Measurements from ENCODE around the gene DGCR8. TPM values are rescaled to one million over a fixed set of nuclear protein-coding genes. Genes with fewer than 3 reads are reported as not detected.

Gene DGCR8
- total RNA-seq, 1 donor from 2014 or later = 38.1 TPM

DNA sequence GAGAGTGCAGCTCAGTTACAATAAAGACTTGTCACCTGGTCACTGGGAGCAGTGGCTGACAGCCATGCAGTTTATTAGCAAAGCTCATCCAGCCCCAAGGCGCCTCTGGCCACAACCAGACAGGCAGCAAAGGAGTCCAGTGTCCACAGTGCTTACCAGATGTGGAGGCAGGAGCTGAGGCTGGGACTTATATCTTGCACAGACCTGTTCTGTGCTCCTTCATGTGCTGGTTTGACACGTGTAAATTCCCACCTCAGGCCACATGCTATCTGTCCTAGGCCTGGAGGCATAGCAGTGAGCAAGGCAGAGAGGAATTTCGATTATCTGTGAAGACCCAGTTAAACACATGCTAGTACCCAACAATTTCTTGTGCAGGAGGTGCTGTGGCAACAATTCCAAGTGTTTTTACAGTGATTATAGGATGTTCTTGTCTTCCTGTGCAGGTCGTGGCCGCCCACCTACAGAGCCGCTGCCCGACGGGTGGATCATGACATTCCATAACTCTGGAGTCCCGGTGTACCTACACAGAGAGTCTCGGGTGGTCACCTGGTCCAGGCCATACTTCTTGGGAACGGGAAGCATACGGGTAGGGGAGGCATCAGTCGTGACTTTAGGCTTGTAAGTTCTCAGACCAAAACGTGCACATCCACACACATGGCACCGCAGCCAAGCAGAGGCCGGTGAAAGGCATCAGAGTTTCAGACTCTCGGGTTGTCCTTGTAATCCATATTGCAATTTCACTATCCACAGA lies 9.4 kb downstream of the DGCR8 start:
- no peaks in the 10 kb centered on the region for H3K9me3 ChIP-seq (ENCODE audit: control insufficient read depth in 3 of 3, low read length in 3 of 3)
- H3K9ac ChIP-seq (ENCODE audit: low read depth in 1 of 3, low read length in 3 of 3) = no peak overlapping the region
- peaks cover 18 to 21% (median 19%) of the 10 kb centered on the region in 3 donors for H3K4me1 ChIP-seq (ENCODE audit: control insufficient read depth in 3 of 3, insufficient read depth in 3 of 3, low read length in 3 of 3)
- H3K4me3 ChIP-seq (ENCODE audit: low read length in 3 of 3) = no peak overlapping the region
- H3K36me3 ChIP-seq (ENCODE audit: control insufficient read depth in 3 of 3, insufficient read depth in 3 of 3, low read length in 3 of 3) = peaks cover 79 to 82% (median 80%) of the 10 kb centered on the region in 3 donors
- no peak overlapping the region for H3K27ac ChIP-seq (ENCODE audit: low read depth, low read length)
- H3K27me3 ChIP-seq (ENCODE audit: control insufficient read depth in 3 of 3, insufficient read depth in 3 of 3, low read length in 3 of 3) = no peaks in the 10 kb centered on the region

DNA sequence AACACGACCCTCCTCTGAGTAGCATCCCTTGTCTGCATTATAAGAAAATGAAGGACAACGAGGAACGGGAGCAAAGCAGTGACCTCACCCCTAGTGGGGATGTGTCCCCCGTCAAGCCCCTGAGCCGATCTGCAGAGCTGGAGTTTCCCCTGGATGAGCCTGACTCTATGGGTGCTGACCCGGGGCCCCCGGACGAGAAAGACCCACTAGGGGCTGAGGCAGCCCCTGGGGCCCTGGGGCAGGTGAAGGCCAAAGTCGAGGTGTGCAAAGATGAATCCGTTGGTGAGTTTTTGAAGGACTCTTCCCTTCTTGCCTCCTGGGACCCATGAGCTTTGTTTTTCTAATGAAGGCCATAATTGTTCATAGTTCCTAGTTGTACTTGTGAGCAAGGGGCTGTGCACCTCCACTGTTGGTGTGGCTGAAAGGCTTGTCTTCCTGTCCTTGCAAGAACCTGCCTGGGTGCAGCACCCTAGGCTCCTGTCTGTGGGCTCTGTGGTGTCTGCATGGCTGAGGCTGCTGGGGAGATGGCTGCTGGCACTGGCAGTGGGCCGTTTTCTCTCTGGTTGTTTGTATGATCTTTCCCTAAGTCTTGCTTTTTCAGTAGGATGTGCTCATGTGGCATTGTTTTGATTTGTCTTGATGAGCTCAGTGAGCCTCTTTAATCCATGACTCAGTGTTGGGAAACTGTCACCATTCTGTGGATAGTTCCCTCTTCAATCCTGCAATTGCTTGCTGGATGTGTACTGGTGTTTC lies 10.1 kb downstream of the DGCR8 start:
- Histone ChIP-seq H3K9ac (ENCODE audit: low read depth in 1 of 3, low read length in 3 of 3) (no peak overlapping the region), H3K4me3 (ENCODE audit: low read length in 3 of 3) (no peak overlapping the region)

DNA sequence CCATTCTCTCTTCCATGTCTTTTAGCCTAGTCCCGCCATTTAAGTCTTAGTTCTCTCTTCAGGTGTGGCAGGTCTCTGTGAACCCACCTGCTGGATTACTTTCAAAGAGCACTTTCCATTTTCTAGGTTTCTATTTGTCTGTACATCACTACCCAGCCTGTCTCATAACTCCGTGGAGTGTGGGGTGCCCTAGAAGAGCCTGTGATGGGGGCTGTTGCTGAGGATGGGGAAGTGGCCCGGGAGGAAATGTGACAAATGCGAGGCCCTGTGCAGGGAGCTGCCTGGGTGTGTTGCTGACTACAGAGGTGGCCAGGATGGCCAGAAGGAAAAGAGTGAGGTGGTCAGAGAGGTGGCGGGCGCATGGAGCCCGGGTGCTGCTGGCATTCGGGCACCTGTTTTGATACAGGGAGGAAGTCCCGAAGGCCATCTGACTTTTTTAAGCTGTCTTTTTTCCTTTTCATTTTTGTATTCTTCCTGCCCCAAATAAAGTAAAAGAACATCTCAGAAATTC lies 10.7 kb downstream of the DGCR8 start:
- Histone ChIP-seq H3K4me1 (ENCODE audit: control insufficient read depth in 3 of 3, insufficient read depth in 3 of 3, low read length in 3 of 3) (peaks cover 10 to 17% (median 17%) of the 10 kb centered on the region in 3 donors), H3K4me3 (ENCODE audit: low read length in 3 of 3) (no peak overlapping the region), H3K27me3 (ENCODE audit: control insufficient read depth in 3 of 3, insufficient read depth in 3 of 3, low read length in 3 of 3) (no peaks in the 10 kb centered on the region), H3K9ac (ENCODE audit: low read depth in 1 of 3, low read length in 3 of 3) (no peak overlapping the region), H3K27ac (ENCODE audit: low read depth, low read length) (no peak overlapping the region), H3K36me3 (ENCODE audit: control insufficient read depth in 3 of 3, insufficient read depth in 3 of 3, low read length in 3 of 3) (peaks cover 91% of the 10 kb centered on the region in 3 donors), H3K9me3 (ENCODE audit: control insufficient read depth in 3 of 3, low read length in 3 of 3) (no peaks in the 10 kb centered on the region)

More for the DNA sequence above, 10.1 kb downstream of the DGCR8 start:
- H3K9me3 ChIP-seq (ENCODE audit: control insufficient read depth in 3 of 3, low read length in 3 of 3) = no peaks in the 10 kb centered on the region
- no peaks in the 10 kb centered on the region for H3K27me3 ChIP-seq (ENCODE audit: control insufficient read depth in 3 of 3, insufficient read depth in 3 of 3, low read length in 3 of 3)
- H3K36me3 ChIP-seq (ENCODE audit: control insufficient read depth in 3 of 3, insufficient read depth in 3 of 3, low read length in 3 of 3) = peaks cover 87 to 88% (median 88%) of the 10 kb centered on the region in 3 donors
- no peak overlapping the region for H3K27ac ChIP-seq (ENCODE audit: low read depth, low read length)
- H3K4me1 ChIP-seq (ENCODE audit: control insufficient read depth in 3 of 3, insufficient read depth in 3 of 3, low read length in 3 of 3) = peaks cover 11 to 17% (median 17%) of the 10 kb centered on the region in 3 donors

GRCh38 chr22:20091690-20092476 lies 11.8 kb downstream of the DGCR8 start:
- H3K36me3 ChIP-seq (ENCODE audit: control insufficient read depth in 3 of 3, insufficient read depth in 3 of 3, low read length in 3 of 3) = peaks cover 83 to 90% (median 85%) of the 10 kb centered on the region in 3 donors

DNA sequence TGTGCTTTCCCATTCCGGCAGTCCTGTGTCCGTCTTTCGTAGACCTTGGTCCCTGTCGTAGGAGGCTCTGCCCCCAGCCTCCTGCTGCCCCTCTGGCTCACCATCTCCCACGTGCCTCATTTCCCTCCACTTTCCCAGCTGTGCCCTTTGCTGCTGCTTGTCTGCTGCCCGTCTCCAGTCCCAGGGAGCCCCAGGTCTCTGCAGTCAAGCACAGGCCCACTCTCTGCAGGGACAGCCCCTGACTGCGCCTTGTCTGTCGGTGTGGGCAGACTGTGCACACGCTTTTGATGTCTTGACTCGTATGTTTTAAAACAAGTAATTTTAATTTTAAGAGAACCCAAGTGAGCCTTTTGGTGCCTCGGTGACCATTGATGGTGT lies 12.4 kb downstream of the DGCR8 start:
- peaks cover 77 to 89% (median 79%) of the 10 kb centered on the region in 3 donors for H3K36me3 ChIP-seq (ENCODE audit: control insufficient read depth in 3 of 3, insufficient read depth in 3 of 3, low read length in 3 of 3)
- no peaks in the 10 kb centered on the region for H3K9me3 ChIP-seq (ENCODE audit: control insufficient read depth in 3 of 3, low read length in 3 of 3)
- no peak overlapping the region for H3K27ac ChIP-seq (ENCODE audit: low read depth, low read length)
- no peaks in the 10 kb centered on the region for H3K27me3 ChIP-seq (ENCODE audit: control insufficient read depth in 3 of 3, insufficient read depth in 3 of 3, low read length in 3 of 3)
- no peak overlapping the region for H3K9ac ChIP-seq (ENCODE audit: low read depth in 1 of 3, low read length in 3 of 3)
- H3K4me1 ChIP-seq (ENCODE audit: control insufficient read depth in 3 of 3, insufficient read depth in 3 of 3, low read length in 3 of 3) = peaks cover 10 to 17% (median 17%) of the 10 kb centered on the region in 3 donors
- no peak overlapping the region for H3K4me3 ChIP-seq (ENCODE audit: low read length in 3 of 3)

More at GRCh38 chr22:20091690-20092476, 11.8 kb downstream of the DGCR8 start:
- Histone ChIP-seq H3K27me3 (ENCODE audit: control insufficient read depth in 3 of 3, insufficient read depth in 3 of 3, low read length in 3 of 3) (no peaks in the 10 kb centered on the region), H3K27ac (ENCODE audit: low read depth, low read length) (no peak overlapping the region), H3K4me3 (ENCODE audit: low read length in 3 of 3) (no peak overlapping the region), H3K4me1 (ENCODE audit: control insufficient read depth in 3 of 3, insufficient read depth in 3 of 3, low read length in 3 of 3) (peaks cover 10 to 17% (median 17%) of the 10 kb centered on the region in 3 donors), H3K9ac (ENCODE audit: low read depth in 1 of 3, low read length in 3 of 3) (no peak overlapping the region), H3K9me3 (ENCODE audit: control insufficient read depth in 3 of 3, low read length in 3 of 3) (no peaks in the 10 kb centered on the region)

DNA sequence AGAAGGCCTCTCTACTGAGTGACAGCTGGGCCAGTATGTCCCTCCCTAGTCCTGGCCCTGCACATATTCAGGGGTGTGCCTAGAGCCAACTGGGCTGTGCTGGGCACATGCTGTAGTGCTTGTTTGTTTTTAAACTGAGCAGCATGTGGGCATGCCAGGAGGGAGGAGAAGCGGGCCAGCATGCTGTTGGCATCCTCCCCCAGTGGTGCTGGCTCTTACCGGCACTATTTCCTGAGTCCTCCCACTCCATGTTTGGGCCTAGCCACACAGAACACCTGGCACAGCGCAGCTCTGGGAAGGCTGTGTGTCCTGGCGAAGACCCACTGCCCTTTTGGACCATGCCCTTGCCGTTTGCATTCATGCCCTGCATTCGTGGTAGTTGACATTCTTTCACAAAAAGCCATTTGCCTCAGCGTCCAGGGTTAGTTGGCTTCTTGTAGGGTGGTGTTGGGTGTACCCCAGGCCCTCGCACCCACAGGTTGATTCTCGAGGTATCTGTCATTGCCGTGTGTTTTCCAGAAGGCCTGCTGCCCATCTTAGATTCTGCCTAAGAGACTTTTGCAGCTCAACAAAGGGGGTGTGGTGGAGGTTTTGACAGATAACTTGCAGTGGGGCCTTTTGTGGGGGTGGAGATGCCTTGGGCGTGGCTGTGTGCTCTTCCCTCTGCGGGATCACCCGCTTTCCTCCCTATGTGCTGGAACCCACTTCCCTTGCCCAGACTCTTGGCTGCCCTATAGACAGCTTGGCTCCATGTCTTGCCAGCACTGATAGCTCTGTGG lies 13.6 kb downstream of the DGCR8 start:
- peak overlapping the region; percentile 67 for H3K27ac ChIP-seq (ENCODE audit: low read depth, low read length)
- H3K36me3 ChIP-seq (ENCODE audit: control insufficient read depth in 3 of 3, insufficient read depth in 3 of 3, low read length in 3 of 3) = peaks cover 68 to 85% (median 74%) of the 10 kb centered on the region in 3 donors
- H3K4me3 ChIP-seq (ENCODE audit: low read length in 3 of 3) = peak overlapping the region in 2 of 3 donors; percentile 22 to 37
- no peaks in the 10 kb centered on the region for H3K9me3 ChIP-seq (ENCODE audit: control insufficient read depth in 3 of 3, low read length in 3 of 3)
- H3K9ac ChIP-seq (ENCODE audit: low read depth in 1 of 3, low read length in 3 of 3) = peak overlapping the region; percentile 42 to 79 (median 59)
- no peaks in the 10 kb centered on the region for H3K27me3 ChIP-seq (ENCODE audit: control insufficient read depth in 3 of 3, insufficient read depth in 3 of 3, low read length in 3 of 3)
- H3K4me1 ChIP-seq (ENCODE audit: control insufficient read depth in 3 of 3, insufficient read depth in 3 of 3, low read length in 3 of 3) = peaks cover 10 to 17% (median 17%) of the 10 kb centered on the region in 3 donors

DNA sequence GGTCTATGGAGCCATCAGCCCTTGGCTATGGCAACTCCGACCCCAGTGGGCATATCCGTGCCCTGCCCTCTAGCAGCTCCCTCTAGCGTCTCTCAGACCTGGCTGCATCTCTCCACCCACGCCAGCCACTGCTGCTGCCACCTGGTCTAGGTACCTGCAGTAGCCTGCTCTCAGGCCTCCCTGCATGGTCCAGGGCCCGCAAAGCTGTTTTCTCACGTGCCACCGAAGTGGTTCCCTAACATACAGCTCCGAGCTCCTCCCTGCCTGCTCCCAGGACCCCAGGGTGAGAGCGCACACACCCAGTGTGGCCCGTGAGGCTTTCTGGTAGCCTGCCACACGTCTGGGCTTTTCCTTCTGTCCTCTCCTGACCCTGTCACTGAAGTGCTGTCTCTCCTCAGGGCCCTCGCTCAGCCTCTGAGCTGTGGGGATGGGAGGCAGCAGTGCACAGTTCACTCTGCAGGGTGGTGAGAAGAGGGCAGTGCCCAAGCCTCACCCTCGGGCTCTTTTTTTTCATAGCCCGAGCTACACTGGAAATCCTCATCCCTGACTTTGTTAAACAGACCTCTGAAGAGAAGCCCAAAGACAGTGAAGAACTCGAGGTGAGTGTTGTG lies 14.3 kb downstream of the DGCR8 start:
- Histone ChIP-seq H3K27ac (ENCODE audit: low read depth, low read length) (peak overlapping the region; percentile 67), H3K4me3 (ENCODE audit: low read length in 3 of 3) (peak overlapping the region in 2 of 3 donors; percentile 13 to 37), H3K9me3 (ENCODE audit: control insufficient read depth in 3 of 3, low read length in 3 of 3) (no peaks in the 10 kb centered on the region), H3K9ac (ENCODE audit: low read depth in 1 of 3, low read length in 3 of 3) (peak overlapping the region in 2 of 3 donors; percentile 42 to 79), H3K36me3 (ENCODE audit: control insufficient read depth in 3 of 3, insufficient read depth in 3 of 3, low read length in 3 of 3) (peaks cover 68 to 82% (median 77%) of the 10 kb centered on the region in 3 donors), H3K4me1 (ENCODE audit: control insufficient read depth in 3 of 3, insufficient read depth in 3 of 3, low read length in 3 of 3) (peaks cover 10 to 17% (median 17%) of the 10 kb centered on the region in 3 donors), H3K27me3 (ENCODE audit: control insufficient read depth in 3 of 3, insufficient read depth in 3 of 3, low read length in 3 of 3) (no peaks in the 10 kb centered on the region)

DNA sequence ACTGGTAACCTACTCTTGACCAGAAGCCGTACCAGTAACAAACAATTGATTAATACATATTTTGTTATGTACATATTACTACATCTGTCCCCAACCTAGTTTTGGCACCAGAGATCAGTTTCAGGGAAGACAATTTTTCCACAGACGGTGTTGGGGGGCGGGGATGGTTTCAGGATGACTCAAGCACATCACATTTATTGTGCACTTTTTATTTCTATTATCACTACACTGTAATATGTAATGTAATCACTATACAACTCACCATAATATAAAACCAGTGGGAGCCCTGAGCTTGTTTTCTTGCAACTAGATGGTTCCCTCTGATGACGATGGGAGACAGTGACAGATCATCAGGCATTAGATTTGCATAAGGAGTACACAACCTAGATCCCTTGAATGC lies 15.5 kb downstream of the DGCR8 start:
- no peaks in the 10 kb centered on the region for H3K27me3 ChIP-seq (ENCODE audit: control insufficient read depth in 3 of 3, insufficient read depth in 3 of 3, low read length in 3 of 3)
- no peak overlapping the region for H3K9ac ChIP-seq (ENCODE audit: low read depth in 1 of 3, low read length in 3 of 3)
- no peak overlapping the region for H3K4me3 ChIP-seq (ENCODE audit: low read length in 3 of 3)
- H3K9me3 ChIP-seq (ENCODE audit: control insufficient read depth in 3 of 3, low read length in 3 of 3) = no peaks in the 10 kb centered on the region
- H3K4me1 ChIP-seq (ENCODE audit: control insufficient read depth in 3 of 3, insufficient read depth in 3 of 3, low read length in 3 of 3) = peaks cover 10 to 17% (median 17%) of the 10 kb centered on the region in 3 donors
- H3K27ac ChIP-seq (ENCODE audit: low read depth, low read length) = no peak overlapping the region
- peaks cover 61 to 80% (median 69%) of the 10 kb centered on the region in 3 donors for H3K36me3 ChIP-seq (ENCODE audit: control insufficient read depth in 3 of 3, insufficient read depth in 3 of 3, low read length in 3 of 3)

Data from skeletal muscle tissue (tissue), 4 donors.